SH-SY5Y (cell line): ENCODE data around the gene ELAVL3.

Source experiments
- GATA2 ChIP-seq: IDR thresholded peaks from 2 replicates; pipeline ENCODE4 v1.6.1; 2011; ENCODE audit warnings: mild to moderate bottlenecking, low read depth, low read length
- GATA3 ChIP-seq: IDR thresholded peaks from 2 replicates; pipeline ENCODE4 v1.6.1; 2011; ENCODE audit warnings: low read depth, mild to moderate bottlenecking, low read length, moderate library complexity

GRCh38 chr19:11495481-11495880 is 14.6 kb upstream of the ELAVL3 start:
- TF ChIP-seq GATA3 (no peak), GATA2 (no peak)
